ENCODE results near the gene SKAP2.

Gene SKAP2, protein sequence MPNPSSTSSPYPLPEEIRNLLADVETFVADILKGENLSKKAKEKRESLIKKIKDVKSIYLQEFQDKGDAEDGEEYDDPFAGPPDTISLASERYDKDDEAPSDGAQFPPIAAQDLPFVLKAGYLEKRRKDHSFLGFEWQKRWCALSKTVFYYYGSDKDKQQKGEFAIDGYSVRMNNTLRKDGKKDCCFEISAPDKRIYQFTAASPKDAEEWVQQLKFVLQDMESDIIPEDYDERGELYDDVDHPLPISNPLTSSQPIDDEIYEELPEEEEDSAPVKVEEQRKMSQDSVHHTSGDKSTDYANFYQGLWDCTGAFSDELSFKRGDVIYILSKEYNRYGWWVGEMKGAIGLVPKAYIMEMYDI

DNA sequence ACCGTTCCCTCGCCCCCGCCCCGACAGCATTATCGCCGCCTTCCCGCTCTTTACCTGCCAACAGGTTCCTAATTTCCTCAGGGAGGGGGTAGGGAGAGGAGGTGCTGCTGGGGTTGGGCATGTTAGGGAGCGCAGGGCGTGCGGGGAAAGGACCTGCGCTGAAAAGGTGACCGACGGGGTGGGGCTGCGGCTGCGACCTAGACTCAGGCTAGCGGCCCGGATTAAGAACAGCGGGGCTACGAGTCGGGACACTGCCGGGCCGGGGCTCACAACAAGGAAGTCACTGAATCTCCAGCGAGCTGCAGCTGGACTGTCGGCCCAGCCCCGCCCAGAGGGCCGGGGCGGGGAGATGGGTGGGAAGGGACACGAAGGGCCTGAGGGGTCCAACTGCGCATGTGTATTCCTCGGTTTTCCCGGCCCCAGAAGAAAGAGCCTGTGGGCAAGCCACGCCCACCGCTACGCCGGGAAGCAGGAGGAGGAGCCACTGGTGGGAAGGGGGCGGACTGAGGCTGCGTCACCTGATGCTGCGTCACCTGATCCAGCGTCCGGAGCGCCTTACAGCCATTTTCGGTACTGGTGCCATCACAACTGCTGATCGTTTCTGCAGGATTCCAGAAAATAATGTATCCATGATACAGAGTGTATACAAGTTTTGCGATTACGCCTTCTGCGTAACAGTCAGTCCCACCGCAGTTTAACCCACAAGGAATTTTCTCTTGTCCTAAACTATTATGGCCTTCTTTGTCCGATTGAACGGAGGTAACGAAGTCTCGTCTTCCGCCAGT is at the start of gene SKAP2:
Gene SKAP2 (minus strand): TSS at position 282 of the 785 bp plus-strand sequence. CDS start 161 bp downstream, at position 121.
- DNase-seq: peak; percentile 81 to 83

GRCh38 chr7:26912933-26913536 is 48.6 kb upstream of the SKAP2 start:
- no peak for DNase-seq

- no peak for DNase-seq
These were observed 47.9 kb upstream of the SKAP2 start for GRCh38 chr7:26912338-26912737.

DNA sequence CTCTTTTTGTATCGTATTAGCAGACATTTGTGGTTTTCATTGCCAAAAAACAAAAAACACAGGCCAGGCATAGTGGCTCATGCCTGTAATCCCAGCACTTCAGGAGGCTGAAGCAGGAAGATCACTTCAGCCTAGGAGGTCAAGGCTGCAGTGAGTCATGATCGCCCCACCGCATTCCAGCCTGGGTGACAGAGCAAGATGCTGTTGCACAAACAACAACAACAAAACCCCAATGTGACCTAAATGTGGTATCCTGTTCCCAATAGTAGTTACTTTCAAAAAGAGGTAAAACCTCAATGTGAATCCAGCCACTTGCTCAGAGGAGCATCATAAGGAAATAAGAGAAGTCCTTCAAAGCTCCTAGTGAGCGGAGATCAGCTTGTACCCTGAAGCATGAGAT is 45.8 kb upstream of the SKAP2 start:
- DNase-seq: no peak

DNA sequence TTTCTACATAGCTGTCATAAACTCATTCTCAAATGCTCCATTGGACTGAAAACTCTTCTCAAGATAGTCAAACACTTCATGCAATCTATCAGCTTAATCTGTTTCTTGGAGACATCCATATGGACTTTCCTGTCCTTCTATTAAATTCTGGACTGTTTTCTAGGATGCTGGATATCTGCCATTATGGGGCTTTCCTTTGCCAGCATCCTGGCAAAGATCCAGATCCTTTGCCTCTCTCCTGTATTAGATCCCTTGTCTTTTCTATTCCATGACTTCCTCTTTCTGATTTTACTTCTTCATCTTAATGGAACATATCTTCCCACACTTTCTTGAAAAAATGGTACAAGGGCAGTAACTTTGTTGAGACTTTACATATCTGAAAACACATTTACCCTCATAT is 35.9 kb upstream of the SKAP2 start:
- DNase-seq: no peak

DNA sequence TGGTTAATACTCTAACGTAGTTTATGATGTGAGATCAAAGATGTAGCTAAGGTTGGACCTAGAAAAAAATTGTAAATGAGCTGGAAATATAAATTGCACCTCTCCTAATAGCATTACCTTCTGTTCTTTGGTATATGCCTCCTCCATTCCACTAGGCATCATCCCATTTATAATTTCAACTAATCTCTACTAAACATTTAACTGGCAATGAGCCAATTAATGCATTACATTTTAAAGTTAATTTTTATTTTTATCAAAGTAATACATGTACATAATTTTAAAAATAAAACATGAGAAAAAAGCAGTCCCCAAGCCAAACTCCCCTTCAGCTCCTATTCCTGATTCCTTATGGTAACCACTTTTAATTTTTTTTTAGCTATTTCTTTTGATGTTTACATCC is 35.1 kb upstream of the SKAP2 start:
- no peak for DNase-seq

DNA sequence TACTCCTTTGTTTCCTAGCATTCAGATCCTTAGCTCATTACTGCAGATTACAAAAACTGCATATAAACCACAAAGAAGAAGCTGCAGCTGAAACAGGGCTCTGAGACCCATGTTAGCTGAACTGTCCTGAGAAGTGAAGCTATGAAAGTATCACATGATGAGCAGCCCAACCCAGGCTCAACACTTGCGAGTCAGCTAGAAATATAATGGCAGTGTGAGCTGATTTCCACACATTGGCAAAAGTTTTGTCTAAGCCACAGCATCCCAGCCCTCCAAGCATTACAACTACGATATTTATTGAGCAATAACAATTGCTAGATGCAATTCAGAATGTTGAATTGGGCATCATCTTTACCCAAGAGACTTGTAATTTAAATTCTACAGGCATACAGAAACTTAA is 34.5 kb upstream of the SKAP2 start:
- no peak for DNase-seq

GRCh38 chr7:26897928-26898327 is 33.5 kb upstream of the SKAP2 start:
- DNase-seq: no peak

DNA sequence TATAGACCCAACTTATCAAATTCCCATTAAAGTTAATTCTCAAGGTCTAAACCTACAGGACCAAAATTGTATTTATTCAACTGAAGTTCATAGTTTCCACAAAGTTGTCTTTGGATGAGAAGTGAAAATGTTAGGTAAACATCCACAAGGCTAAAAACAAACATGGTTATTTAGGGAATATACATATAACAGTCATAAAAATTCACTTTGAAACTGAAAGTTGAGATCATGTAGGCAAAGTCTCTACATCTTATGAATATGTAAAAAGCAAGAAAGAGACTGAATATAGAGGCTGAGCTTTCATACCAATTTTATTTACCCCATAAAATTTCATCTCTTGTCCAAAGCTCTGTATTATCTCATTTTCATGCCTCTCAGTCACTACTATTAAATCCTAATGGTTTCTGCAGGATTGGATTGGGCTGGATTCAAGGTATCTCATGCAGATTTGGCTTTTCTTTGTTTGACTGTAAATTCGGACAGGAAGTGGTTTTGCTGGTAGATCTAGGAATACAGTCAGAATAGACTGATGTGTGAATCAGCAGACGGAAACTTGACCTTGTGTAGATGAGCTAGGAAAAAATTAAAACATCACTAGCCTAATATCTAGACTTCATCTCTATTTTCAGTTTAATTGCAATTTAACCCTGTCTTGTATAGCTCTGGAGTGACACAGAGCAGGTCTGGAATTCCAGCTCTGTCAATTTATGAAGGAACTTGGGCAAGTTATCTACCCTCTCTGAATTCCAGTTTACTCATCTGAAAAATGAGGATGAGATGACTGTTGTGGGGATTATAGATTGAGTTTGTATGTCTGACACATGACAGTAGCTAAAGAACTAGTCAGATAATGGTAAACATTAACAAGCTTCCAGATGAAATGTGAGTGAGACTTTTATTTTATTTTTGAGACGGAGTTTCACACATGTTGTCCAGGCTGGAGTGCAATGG is 27.3 kb upstream of the SKAP2 start:
- no peak for DNase-seq

GRCh38 chr7:26880852-26881251 is 16.5 kb upstream of the SKAP2 start:
- DNase-seq: no peak

DNA sequence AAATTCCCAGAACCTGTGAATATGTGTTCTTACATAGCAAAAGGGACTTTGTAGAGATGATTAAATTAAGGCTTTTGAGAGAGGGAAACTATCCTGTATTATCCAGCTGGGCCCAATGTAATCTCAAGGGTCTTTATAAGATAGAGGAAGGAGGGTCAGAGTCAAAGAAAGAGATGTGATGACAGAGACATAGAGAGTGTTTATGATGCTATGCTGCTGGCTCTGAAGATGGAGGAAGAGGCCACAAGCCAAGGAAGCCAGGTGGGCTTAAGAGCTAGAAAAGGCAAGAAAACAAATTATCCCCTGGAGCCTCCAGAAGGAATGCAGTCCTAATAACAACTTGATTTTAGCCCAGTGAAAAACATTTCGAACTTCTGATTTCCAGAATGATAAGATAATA is 15.3 kb upstream of the SKAP2 start:
- no peak for DNase-seq

- no peak for DNase-seq
These were observed 4.6 kb upstream of the SKAP2 start for GRCh38 chr7:26868841-26869495.

DNA sequence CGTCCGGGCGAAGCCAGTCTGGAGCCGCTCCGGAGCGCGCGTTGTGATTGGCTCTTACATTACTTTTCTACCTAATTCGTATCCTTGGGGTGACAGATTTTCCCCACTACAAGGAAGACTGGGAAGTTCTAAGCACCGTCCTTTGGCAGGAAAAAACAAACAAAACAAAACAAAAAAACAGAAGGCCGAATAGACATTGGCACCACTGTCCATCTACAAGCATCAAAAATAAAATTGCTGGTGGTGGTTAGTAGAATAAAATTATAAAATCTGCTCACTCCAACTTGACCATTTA is 651 bp upstream of the SKAP2 start:
- no peak for DNase-seq

GRCh38 chr7:26863518-26864308 is 677 bp downstream of the SKAP2 start:
- peak; percentile 12 to 21 for DNase-seq

GRCh38 chr7:26862834-26863233 is 1.6 kb downstream of the SKAP2 start:
- DNase-seq: no peak

DNA sequence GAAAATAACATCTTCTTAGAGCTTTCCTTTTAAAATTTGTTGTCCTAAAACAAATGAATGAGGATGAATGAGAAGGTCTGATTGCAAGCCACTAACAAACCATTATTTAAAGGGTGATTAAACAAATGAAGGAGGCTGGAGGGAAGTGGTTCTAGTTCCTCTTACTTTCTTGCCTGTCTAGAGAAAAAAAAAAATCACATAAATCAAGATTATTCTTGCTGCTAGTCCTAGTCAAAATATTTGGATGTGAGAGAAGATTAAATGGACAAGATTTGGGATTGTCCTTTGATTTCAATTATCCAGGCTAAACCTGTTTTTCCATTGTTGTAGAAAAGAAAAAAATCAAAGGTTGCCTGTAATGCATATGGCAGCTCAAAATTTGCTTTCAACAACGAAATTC is 3.3 kb downstream of the SKAP2 start:
- no peak for DNase-seq

DNA sequence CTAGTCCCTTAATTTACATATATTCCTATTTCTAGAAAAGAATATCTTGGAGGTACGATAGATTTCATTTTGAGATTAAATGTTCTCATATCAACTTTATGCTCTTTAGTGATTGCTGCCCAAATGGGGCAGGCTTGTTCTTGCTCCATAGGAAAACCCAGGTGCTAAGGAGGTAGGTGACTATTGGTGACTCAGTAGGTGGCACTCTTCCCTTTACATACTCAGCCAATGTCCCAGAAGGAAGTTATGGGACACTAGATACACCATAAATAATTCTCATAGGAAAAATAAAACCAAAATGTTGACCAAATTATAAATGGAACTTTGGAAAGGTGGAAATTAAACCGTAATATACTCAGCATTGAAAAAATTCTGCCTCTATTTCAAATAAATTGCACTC is 4.0 kb downstream of the SKAP2 start:
- no peak for DNase-seq

DNA sequence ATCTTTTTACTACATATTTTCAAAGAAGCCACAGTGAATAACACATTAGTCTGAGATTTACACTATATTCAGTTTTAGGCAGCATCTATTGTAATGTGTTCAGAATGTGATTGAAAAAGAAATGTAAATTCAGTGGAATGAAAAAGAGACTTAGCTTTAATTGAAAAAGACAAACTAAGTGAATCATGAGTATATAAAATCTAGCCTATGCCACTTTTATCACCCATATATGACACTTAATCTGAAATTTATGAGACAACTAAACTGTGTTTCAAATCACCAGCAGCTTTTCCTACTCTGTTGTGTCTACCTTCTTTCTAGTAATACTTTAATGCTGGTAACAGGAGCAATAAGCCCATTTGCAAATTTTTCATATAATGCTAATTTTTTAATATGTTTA is 4.7 kb downstream of the SKAP2 start:
- DNase-seq: no peak

DNA sequence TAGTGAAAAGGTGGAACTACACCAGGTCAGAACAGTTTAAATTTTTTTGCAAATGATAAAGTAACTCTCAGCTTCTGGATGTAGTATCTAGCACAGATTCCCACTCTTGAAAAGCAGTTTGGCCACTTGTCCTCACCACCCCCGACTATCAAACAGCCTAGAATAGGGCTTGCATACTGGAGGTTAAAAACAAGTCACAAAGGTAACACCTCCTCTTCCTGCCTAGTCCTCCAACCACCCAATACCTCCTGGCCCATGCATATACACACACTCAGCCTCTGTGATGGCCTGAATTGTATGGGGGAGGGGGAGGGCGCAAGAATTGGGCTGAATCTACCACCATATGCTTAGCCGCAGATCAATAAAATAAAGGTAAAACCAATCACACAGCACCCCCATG is 5.7 kb downstream of the SKAP2 start:
- no peak for DNase-seq

- no peak for DNase-seq
These were observed 6.1 kb downstream of the SKAP2 start for GRCh38 chr7:26858241-26858715.

GRCh38 chr7:26857506-26858240 is 6.7 kb downstream of the SKAP2 start:
- DNase-seq: no peak
